GM18907 (cell line): Measurements from ENCODE around the gene PELI3.

Experiments used
- ATAC-seq: cut with Tn5 transposase; IDR thresholded peaks from one replicate; pipeline ENCODE4 v1.9.1; 2021; ENCODE audit warnings: mild to moderate bottlenecking, moderate library complexity; ENCODE audit not compliant: unreplicated experiment

The PELI3 gene

GRCh38 chr11:66473608-66474515 lies 7.2 kb downstream of the PELI3 start:
- ATAC-seq = no peak

DNA sequence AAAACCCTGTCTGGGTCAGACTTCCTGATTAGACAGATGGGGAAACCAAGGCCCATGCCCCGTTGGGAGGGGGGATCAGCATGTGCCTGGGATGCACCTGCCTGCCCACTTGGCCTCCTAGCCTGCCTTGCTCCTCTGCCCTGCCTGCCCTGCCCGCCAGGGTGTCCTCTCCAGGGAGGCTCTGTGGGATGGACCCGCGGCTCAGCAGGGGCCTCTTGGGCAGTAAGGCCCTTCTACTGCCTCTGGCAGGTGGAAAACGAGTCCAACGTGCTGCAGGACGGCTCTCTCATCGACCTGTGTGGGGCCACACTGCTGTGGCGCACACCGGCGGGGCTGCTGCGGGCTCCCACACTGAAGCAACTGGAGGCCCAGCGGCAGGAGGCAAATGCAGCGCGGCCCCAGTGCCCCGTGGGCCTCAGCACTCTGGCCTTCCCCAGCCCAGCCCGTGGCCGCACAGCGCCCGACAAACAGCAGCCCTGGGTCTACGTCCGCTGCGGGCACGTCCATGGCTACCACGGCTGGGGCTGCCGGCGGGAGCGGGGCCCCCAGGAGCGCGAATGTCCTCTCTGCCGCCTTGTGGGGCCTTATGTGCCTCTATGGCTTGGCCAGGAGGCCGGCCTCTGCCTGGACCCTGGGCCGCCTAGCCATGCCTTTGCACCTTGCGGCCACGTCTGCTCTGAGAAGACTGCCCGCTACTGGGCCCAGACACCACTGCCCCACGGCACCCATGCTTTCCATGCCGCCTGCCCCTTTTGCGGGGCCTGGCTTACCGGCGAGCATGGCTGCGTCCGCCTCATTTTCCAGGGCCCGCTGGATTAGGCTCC lies 8.9 kb downstream of the PELI3 start:
- no peak for ATAC-seq

DNA sequence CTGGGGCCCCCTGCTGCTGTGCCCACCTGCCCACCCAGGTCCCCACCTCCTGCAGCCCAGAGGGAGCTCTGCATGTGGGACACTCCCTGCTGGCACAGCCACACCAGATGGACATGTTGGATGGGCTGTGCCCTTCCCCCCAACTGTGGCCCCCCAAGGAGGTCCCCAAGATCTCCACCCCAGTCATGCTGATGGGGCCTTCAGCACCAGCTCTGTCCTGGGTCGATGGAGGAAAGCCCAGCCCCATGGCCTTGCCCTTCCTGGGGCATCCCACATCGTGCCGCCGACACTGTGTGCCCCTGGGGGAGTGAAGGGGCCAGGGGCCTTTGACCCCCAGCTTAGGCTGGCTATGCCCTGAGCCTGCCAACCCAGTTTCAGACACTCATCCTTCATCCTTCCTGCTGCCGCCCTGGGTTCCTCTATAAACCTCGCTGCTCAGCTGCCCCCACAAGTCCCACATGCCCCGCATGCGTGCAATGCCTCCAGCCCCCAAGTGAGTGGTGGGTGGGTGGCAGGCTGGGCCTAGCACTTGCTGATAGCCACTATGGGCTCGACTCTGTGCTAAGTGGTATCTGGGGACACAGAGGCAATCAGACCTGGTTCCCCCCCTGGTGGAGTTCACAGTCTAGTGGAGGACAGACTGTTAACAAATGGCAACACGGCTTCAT lies 9.6 kb downstream of the PELI3 start:
- ATAC-seq = no peak

DNA sequence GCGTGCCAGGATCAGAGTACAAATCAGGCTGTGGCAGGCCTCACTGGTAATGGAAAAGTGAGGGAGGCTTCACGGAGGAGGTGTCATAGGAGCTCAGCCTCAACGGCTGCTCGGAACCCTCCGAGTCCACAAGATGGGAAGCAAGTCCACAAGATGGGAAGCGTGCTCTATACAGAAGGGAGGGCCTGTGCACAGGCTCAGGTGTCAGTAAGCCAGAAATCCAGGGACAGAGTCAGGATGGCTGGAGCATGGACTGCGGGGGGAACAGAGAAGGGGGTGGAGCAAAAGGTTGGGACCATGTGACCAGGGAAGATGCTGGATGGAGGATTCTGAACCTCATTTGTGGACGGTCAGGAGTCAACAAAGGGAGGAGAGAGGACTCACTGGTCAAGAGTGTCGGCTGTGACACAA lies 10.1 kb downstream of the PELI3 start:
- ATAC-seq = no peak

DNA sequence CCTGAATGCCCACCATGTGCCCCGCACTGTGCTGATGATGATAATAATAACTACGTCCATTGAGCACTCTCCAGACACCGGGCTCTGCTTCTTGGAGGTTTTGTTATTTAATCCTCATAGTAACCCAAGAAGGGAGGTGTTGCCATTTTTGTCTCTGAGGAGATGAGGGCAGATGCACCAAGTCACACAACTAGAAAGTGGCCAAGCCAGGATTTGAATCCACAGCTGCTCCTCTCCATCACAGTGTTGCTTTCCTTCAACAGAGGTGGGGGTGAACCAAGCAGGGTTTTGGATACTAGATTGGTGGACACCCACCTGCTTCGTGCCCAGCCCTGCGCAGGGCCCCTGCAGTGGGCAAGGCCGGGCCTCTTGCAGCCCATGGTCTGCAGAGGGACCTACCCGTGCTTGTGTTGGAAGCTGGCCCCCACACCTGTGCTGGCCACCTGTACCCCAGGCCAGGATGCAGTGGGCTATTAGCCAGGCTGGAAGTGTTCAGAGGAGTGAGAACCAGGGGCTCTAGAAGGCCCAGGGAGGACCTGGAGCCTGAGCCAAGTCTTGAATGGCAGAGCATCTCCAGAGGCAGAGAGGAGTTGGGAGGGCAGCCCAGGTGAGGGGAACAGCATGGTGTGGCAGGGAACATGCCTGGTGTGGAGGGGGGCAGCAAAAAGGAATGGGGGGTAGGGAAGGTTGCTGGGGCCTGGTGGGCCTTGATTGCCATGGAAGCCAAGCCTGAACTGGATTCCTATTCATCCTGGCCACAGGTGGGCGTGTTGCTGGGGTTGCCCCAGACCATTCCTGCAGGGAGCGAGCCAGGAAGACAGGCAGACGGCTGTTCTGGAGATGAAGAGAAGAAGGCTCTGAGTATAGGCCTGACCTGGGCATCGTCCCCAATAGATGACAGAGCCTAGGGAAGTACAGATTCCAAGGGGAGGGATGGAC lies 10.8 kb downstream of the PELI3 start:
- no peak for ATAC-seq

GRCh38 chr11:66478729-66479393 lies 12.2 kb downstream of the PELI3 start:
- ATAC-seq = no peak

- ATAC-seq = peak; percentile 3
Measured at GRCh38 chr11:66479394-66480116, 12.8 kb downstream of the PELI3 start.

GRCh38 chr11:66480117-66480938 lies 13.6 kb downstream of the PELI3 start, which contains the start of gene DPP3:
TSS of gene DPP3 (plus strand) at chr11:66480434. CDS start at chr11:66482201, 1,767 bp downstream.
- ATAC-seq = peak; percentile 86

DNA sequence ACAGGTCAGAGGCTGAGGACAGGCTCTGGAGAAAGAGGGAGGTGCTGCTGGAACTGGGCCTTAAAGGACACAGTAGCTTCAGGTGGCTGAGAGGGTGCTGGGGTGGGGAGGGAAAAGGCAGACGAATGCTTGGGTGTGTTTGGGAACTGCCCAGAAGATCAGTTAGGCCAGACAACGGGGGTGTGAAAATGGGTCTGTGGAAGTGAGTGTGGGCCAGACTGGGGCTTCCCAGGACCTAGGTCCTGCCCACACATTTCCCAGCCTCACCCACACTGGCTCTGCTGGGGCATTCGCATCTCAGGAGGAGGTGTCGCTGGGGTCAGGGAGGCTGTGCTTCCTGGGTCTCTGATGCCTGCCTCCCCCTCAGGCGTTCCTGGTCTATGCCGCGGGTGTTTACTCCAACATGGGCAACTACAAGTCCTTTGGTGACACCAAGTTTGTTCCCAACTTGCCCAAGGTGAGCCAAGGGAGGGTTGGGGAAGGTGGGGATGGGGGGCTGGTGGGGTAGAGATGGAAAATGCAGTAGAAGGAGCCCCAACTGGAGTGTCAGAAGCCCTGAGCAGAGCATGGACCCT lies 18.2 kb downstream of the PELI3 start:
- no peak for ATAC-seq

DNA sequence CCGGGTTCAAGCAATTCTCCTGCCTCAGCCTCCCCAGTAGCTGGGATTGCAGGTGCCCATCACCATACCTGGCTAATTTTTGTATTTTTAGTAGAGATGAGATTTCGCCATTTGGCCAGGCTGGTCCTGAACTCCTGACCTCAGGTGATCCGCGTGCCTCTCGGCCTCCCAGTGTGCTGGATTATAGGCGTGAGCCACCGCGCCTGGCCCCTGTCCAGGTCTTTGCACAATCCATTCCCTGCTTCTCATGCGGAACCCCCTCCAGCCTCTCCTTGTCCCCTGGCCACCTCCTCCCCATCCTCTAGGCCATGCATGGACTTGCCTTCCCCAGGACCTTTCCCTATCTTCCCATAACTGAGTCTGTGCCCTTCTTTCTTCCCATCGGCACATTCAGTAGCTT lies 22.3 kb downstream of the PELI3 start:
- no peak for ATAC-seq

DNA sequence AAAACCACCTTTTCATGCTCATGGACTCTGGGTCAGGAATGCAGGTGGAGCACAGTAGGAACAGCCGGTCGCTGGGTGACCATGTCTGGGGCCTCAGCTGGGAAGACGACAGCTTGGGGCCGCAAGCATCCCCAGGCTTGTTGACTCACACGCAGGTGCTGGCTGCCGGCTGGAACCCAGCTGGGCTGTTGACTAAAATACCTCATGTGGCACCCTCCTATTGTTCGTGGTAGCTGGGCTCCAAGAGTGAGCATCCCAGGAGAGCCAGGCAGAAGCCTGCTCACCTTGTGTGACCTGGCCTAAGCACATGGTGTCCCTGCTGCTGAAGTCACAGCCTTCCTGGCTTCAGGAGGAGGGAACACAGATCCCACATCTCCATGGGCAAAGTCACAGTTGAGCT lies 22.9 kb downstream of the PELI3 start:
- no peak for ATAC-seq

DNA sequence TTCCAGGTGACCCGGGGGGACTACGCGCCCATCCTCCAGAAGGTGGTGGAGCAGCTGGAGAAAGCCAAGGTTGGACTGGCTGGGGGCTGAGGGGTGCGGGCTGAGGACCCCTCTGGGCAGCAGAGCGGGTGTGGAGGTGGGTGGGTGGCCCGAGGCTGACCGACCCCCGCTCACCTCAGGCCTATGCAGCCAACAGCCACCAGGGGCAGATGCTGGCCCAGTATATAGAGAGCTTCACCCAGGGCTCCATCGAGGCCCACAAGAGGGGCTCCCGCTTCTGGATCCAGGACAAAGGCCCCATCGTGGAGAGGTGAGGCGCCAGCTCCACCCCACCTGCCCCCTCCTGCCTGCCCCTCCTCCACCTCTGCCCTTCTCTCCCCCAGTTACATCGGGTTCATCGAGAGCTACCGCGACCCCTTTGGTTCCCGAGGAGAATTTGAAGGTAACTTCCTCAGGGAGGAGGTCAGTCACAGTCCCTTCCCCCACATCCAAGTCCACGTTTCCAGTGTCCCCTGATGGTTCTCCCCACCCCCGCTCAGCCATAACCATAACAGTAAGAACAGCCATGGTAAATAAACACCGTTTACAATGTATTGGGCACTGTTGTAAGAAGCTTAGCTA lies 24.7 kb downstream of the PELI3 start:
- ATAC-seq = no peak

DNA sequence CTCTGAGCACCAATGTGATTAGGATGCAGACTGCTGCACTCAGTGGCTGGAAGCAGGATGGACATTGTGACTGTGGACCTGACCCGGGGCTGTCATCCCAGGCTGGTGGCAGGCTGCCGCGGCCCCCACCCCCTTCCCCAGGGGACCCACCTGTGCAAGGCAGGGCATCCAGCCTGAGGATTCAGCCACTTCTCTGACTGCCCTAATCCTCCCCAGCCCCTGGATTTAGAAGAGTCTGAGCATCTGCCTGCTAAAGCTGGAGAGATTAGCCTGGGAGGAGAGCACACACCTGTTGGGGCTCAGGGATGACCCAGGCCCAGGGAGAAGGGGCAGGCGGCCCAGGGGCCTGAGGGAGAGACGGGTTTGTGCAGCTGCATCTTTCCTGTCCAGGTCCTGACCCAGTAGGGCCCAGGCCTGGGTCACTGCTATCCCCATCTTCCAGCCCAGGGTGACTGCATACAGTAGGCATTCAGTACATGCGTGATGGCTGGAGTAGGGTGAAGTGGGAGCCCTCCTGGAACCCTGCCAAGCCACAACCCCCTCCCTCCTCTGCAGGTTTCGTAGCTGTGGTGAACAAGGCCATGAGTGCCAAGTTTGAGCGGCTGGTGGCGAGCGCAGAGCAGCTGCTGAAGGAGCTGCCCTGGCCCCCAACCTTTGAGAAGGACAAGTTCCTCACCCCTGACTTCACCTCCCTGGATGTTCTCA lies 25.6 kb downstream of the PELI3 start:
- ATAC-seq = no peak

DNA sequence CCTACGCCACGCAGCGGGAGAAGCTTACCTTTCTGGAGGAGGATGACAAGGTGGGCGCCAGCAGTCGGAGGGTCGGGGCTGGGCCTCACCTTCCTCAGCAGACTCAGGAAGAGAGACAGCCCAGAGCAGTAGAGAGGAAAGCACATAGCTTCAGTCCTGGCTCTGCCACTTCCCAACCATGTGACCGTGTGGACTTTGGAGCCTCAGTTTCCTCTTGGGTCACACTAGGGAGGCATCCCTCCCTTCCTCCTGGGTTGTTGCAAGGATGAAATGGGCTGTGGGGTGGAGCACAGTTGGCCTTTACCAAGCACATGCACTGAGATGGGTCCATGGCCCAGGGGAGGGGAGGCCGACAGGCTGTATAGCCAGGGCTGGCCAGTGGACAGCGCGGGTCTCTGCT lies 26.4 kb downstream of the PELI3 start:
- no peak for ATAC-seq

DNA sequence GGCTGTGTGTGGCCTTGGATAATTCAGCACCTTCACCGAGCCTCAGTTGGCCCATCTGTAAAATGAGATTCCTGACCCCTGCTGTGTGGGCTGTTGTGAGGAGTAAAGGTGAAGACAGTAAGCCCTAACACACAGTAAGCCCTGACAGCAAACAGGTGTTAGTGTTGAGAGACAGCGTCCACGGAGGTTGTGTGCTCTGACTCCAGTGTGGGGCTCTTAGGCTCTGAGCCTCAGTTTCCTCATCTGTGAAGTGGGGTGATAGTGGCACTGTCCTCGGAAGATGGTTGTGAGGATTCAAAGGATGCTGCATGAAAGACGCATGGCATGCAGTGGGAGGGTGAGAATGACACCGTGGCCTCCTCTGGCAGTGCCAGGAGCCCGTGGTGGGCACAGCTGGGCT lies 27.8 kb downstream of the PELI3 start:
- no peak for ATAC-seq

DNA sequence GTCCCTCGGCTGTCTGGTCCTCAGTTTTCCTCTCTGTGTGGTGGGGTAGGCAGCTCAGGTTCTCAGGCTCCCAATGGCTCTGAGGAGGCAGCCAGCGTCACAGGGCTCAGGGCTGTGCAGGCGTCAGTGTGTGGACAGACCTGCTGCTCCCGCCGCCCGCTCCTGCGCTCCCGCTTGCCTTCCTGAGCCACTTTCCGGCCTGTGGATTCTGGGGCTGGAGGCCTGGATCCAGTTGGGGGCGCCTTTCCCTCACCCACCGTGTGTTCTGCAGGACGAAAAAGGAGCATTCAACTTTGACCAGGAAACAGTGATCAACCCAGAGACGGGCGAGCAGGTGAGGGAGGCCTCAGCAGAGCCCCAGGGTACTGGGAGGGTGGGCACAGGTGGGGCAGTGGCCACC lies 28.2 kb downstream of the PELI3 start:
- no peak for ATAC-seq

GRCh38 chr11:66495401-66495854 lies 28.7 kb downstream of the PELI3 start:
- ATAC-seq = no peak
